Tibial artery (tissue), 4 donors: ENCODE measurements around the gene FOXI2.

Source experiments
- DNase-seq, 2 donors: peaks; one replicate each; pipeline ENCODE4 v3.0.0-alpha.2; 2019
- H3K27ac ChIP-seq, 2 donors: fragments of 200-600 bp; sonication (generic) in 1 of 2; 1 replicate in 1 of 2; 2 replicates in 1 of 2; pipeline ENCODE4 v1.5.1; 2018 to 2019; ENCODE audit warnings: mild to moderate bottlenecking in 1 of 2
- H3K27me3 ChIP-seq, 2 donors: fragments of 200-600 bp; sonication (generic) in 1 of 2; one replicate each; pipeline versions ENCODE4 v1.5.1 to v1.6.0; 2016 to 2019
- H3K36me3 ChIP-seq, 3 donors: fragments of 200-600 bp; sonication (generic) in 2 of 3; one replicate each; pipeline ENCODE4 v1.5.1; 2016 to 2019; ENCODE audit warnings: mild to moderate bottlenecking in 2 of 3
- H3K4me1 ChIP-seq, 4 donors: fragments of 200-600 bp; sonication (generic) in 2 of 4; 1 replicate in 3 of 4; 2 replicates in 1 of 4; pipeline ENCODE4 v1.5.1; 2016 to 2019
- H3K4me3 ChIP-seq, 2 donors: fragments of 200-600 bp; sonication (generic) in 1 of 2; 1 replicate in 1 of 2; 2 replicates in 1 of 2; pipeline ENCODE4 v1.5.1; 2018 to 2019; ENCODE audit warnings: mild to moderate bottlenecking in 2 of 2
- H3K9me3 ChIP-seq, 3 donors: fragments of 200-600 bp; sonication (generic) in 1 of 3; one replicate each; pipeline ENCODE4 v1.5.1; 2016 to 2019
- CTCF ChIP-seq, 2 experiments: fragments of 200-600 bp in 1 of 2; fragments of 450-650 bp in 1 of 2; IDR thresholded peaks; one replicate each; pipeline ENCODE4 v1.5.1; 2017 to 2019; ENCODE audit warnings: antibody characterized with exemption in 2 of 2, mild to moderate bottlenecking in 1 of 2, moderate library complexity in 1 of 2
- intact Hi-C: fragments of 100-400 bp; cut with DNase I; formaldehyde crosslinking; loops from one replicate; pipeline ENCODE4 v1.15.0; 2023; ENCODE audit warnings: low total_unique reads

The FOXI2 gene

GRCh38 chr10:127762925-127763324 lies 25.9 kb downstream of the FOXI2 start:
- Histone ChIP-seq H3K36me3 (no peaks in the 10 kb centered on the region), H3K27me3 (no peaks in the 10 kb centered on the region), H3K4me1 (no peaks in the 10 kb centered on the region), H3K4me3 (no peak overlapping the region), H3K9me3 (no peaks in the 10 kb centered on the region), H3K27ac (no peak overlapping the region)
- TF ChIP-seq CTCF (IDR thresholded peaks at IDR 0.05), result no peak
- no peak for DNase-seq
- intact Hi-C loops, result no loop called here

DNA sequence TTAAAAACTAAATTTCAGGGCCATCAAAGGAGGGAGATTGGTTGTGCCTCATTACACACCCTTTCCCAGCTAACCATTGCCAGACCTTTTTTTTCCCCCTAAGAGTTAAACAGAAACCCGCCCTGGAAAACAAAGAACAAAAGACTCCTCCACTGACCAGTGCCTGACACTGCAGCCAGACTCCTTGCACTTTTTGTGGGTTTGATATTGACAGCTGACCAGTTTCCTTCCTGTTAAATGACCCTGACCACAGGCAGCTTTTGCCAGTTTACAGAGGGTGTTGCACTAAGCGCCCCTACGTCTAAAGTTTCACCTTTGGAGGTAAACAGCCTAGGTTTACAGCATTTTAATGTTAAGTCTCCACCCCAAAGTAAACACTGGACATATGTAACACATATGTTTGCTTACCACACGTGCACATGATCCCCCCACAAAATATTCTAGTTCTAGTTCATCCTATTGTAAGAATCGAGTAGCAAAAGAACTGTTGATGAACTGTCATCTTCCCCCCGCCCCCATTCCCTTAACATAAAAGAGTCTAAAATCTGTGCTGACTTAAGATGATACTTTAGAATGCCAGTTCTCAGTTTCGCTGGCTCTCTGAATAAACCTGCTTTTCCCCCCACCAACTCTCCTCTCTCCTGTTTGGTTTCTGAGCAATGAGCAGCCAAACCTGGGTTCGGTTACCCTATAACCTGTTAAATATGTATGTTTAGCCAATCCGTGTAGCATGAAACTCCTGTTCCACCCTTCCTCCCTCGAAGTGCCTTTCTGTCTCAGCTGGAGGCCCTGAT lies 38.0 kb downstream of the FOXI2 start:
- no peak for TF ChIP-seq CTCF (IDR thresholded peaks at IDR 0.05)
- no peak for DNase-seq

DNA sequence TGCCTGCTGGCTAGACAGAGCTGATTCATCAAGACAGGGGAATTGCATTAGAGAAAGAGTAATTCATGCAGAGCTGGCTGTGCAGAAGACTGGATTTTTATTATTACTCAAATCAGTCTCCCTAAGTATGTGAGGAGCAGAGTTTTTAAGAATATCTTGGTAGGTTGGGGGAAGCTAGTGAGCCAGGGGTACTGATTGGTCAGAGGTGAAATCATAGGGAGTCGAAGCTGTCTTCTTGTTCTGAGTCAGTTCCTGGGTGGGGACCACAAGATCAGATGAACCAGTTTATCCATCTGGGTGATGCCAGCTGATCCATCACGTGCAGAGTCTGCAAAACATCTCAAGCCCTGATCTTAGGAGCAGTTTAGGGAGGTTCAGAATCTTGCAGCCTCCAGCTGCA lies 39.8 kb downstream of the FOXI2 start:
- H3K27ac ChIP-seq, result no peak overlapping the region
- no peaks in the 10 kb centered on the region for H3K9me3 ChIP-seq
- DNase-seq, result no peak
- peaks cover 0 to 3% of the 10 kb centered on the region in 2 donors for H3K27me3 ChIP-seq
- no peak for TF ChIP-seq CTCF (IDR thresholded peaks at IDR 0.05)
- intact Hi-C loops, result no loop called here
- no peaks in the 10 kb centered on the region for H3K36me3 ChIP-seq
- H3K4me3 ChIP-seq, result no peak overlapping the region
- H3K4me1 ChIP-seq, result no peaks in the 10 kb centered on the region

More for the DNA sequence above, 38.0 kb downstream of the FOXI2 start:
- Histone ChIP-seq H3K36me3 (no peaks in the 10 kb centered on the region), H3K4me1 (no peaks in the 10 kb centered on the region), H3K27ac (no peak overlapping the region), H3K4me3 (no peak overlapping the region), H3K27me3 (no peaks in the 10 kb centered on the region), H3K9me3 (no peaks in the 10 kb centered on the region)
- intact Hi-C loops, result no loop called here

DNA sequence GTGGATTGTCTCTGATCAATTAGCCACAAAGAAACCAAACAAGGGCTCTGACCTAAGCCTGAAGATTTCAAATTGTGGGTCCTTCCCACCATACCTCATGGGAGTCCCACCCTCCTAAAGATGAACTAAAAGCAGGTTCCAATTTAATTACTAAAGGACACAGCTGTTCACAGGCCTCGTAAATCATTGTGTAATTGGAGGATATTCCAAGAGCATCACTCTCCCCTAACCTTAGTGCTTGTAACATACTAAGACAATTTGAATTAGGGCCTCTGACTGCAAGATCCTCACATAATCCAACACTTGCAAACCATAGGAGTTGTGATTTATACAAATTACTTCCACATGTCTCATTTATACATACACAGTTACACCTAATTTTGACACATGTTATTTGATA lies 44.4 kb downstream of the FOXI2 start:
- Histone ChIP-seq H3K4me1 (no peaks in the 10 kb centered on the region), H3K36me3 (no peaks in the 10 kb centered on the region), H3K9me3 (no peaks in the 10 kb centered on the region), H3K4me3 (no peak overlapping the region), H3K27ac (no peak overlapping the region), H3K27me3 (peaks cover 0 to 3% of the 10 kb centered on the region in 2 donors)
- TF ChIP-seq CTCF (IDR thresholded peaks at IDR 0.05), result no peak
- intact Hi-C loops, result no loop called here
- DNase-seq, result no peak

DNA sequence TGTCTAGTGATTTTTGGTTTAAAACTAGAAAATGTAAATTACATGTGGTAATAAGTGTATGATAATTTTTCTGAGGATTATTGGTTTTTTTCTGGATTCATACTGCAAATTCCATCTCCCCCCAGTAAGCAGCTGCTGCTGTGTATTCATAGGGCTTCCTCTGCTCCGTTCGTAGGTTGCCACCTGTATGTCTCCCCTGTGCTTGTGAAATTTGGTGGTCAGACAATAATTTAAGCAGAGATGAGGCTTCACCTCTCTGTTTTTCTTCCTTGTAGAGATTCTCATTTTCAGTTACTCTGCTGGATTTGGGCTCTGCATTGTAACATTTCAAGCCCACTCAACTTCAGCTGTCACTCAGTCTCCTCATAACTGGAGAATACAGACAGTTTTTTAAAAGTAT lies 50.9 kb downstream of the FOXI2 start:
- DNase-seq, result no peak
- H3K9me3 ChIP-seq, result peaks cover 0 to 3% (median 0%) of the 10 kb centered on the region in 3 donors
- no peak for TF ChIP-seq CTCF (IDR thresholded peaks at IDR 0.05)
- no peaks in the 10 kb centered on the region for H3K27me3 ChIP-seq
- H3K4me3 ChIP-seq, result no peak overlapping the region
- intact Hi-C loops, result no loop called here
- no peaks in the 10 kb centered on the region for H3K4me1 ChIP-seq
- H3K36me3 ChIP-seq, result no peaks in the 10 kb centered on the region
- H3K27ac ChIP-seq, result no peak overlapping the region
